ENCODE measurements around the gene RPGRIP1L.

GRCh38 chr16:53737552-53737951 is 33.9 kb upstream of the RPGRIP1L start:
- no peak for TF ChIP-seq EZH2 (IDR thresholded peaks at IDR 0.05)
- no peak for TF ChIP-seq CTCF (IDR thresholded peaks at IDR 0.05)
